Measurements from ENCODE around the gene COMMD7. TPM values are rescaled to one million over a fixed set of nuclear protein-coding genes. Genes with fewer than 3 reads are reported as not detected.
A peak's percentile ranks its signal among the peaks of the same experiment; 100 is the strongest.

The COMMD7 gene
- total RNA-seq, 1 experiment from 2014 or later = 49.2 TPM

- in situ Hi-C loops (cut with HindIII; ENCODE audit: low pct_unique_long_range_greater_than_20kb, low sequenced_read_pairs) = no loop called here
- DNase-seq (ENCODE audit: low read depth, low spot score) = no peak
These were observed 72.4 kb downstream of the COMMD7 start for GRCh38 chr20:32670773-32671455.

GRCh38 chr20:32667027-32667426 is 76.2 kb downstream of the COMMD7 start:
- no peak for DNase-seq (ENCODE audit: low read depth, low spot score)
- in situ Hi-C loops (cut with HindIII; ENCODE audit: low pct_unique_long_range_greater_than_20kb, low sequenced_read_pairs) = no loop called here

DNA sequence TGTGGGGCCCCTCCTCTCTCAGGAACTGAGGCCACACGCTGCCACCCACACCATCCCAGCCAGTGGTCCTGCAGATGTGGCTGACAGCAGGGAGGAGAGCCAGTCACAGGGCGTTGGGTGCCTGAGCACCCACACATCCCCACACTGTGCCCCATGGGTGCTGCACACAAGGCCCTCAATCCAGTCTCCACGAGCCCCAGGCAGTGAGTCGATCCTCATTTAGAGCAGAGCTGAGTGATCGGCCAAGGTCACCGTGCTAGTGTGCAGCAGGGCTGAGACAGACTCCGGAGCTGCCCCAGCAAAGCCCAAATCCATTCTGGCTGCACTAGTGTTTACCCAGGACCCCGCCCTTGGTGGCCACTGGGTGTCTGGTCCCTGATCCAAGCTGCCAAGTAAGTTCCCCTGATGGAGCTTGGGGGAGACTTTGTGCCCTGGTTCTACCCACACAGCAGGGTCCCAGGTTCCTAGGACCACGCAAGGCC is 78.5 kb downstream of the COMMD7 start:
- in situ Hi-C loops (cut with HindIII; ENCODE audit: low pct_unique_long_range_greater_than_20kb, low sequenced_read_pairs) = no loop called here
- no peak for DNase-seq (ENCODE audit: low read depth, low spot score)

DNA sequence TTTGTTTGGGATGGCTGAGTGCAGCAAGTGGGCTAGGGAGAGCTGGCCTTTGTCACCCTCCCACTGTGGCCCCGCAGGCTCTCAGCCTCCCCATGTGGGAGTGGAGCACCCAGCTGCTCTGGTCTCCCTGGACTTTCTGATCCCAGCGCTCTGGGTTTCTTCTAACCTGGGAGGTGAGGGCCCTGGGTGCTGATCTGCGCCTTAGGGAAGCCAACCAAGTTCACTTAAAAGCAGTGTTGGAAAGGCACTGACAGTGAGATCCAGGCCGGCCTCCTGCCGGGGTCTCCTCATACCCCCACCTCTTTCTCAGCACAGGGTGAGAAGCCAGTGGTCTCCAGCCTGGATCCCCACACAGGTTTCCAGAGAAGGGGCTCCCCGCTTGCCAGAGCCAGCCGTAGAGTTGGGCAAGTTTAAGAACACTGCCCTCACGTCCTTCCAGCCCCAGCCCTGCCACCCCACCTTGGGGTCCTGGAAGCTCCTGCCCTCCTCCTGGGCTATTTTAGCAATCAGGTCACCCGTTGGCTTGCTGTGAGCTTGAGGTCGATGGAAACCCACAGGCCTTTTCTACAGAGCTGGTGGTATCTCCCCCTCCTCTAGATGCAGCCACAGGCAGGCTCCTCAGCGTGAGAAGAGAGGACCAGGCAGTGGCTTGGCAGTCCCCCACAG is 79.1 kb downstream of the COMMD7 start:
- in situ Hi-C loops (cut with HindIII; ENCODE audit: low pct_unique_long_range_greater_than_20kb, low sequenced_read_pairs) = no loop called here
- DNase-seq (ENCODE audit: low read depth, low spot score) = no peak

DNA sequence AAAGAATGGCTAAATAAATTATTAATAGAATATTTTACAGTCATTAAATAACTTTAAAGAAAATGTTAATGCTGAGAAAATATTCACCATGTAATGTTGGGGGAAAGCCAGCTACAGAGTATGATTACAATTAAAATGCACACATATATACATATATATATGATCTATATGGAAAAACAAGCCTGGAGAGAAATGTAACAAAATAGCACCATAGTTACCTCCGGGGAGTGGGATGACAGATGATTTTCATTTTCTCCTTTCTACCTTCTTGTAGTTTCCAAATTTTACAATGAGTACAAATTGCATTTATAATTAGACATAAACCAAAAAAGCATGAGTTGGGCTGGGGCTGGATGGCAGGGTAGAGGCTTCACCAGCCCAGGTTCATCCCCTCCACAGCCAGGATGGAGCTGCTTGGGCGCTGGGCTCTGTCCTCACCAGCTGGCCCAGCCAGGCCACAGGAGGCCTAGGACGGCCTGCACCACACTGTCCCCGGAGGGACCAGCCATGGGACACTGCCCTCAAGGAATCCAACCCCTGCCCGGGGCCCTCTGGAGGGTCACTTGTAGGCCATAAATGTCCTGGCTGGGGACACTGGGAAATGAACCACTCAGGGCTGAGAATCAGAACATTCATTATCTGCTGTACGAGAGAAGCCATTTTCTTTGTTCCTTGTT is 79.8 kb downstream of the COMMD7 start:
- DNase-seq (ENCODE audit: low read depth, low spot score) = no peak
- in situ Hi-C loops (cut with HindIII; ENCODE audit: low pct_unique_long_range_greater_than_20kb, low sequenced_read_pairs) = no loop called here

GRCh38 chr20:32661820-32662528 is 81.3 kb downstream of the COMMD7 start:
- in situ Hi-C loops (cut with HindIII; ENCODE audit: low pct_unique_long_range_greater_than_20kb, low sequenced_read_pairs) = no loop called here
- no peak for DNase-seq (ENCODE audit: low read depth, low spot score)

DNA sequence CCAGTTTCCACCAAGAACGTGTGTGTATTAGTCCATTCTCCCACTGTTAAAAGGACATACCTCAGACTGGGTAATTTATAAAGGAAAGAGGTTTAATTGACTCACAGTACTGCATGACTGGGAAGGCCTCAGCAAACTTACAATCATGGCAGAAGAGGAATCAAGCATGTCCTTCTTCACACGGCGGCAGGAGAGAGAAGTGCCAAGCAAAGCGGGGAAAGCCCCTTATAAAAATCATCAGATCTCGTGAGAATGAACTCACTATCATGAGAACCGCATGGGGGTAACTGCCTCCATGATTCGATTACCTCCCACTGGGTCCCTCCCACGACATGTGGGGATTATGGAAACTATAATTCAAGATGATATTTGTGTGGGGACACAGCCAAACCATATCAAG is 82.6 kb downstream of the COMMD7 start:
- DNase-seq (ENCODE audit: low read depth, low spot score) = no peak
- in situ Hi-C loops (cut with HindIII; ENCODE audit: low pct_unique_long_range_greater_than_20kb, low sequenced_read_pairs) = no loop called here

GRCh38 chr20:32656827-32657226 is 86.4 kb downstream of the COMMD7 start:
- in situ Hi-C loops (cut with HindIII; ENCODE audit: low pct_unique_long_range_greater_than_20kb, low sequenced_read_pairs) = no loop called here

GRCh38 chr20:32655903-32656512 is 87.3 kb downstream of the COMMD7 start:
- no peak for DNase-seq (ENCODE audit: low read depth, low spot score)
- in situ Hi-C loops (cut with HindIII; ENCODE audit: low pct_unique_long_range_greater_than_20kb, low sequenced_read_pairs) = no loop called here

More at GRCh38 chr20:32656827-32657226, 86.4 kb downstream of the COMMD7 start:
- DNase-seq (ENCODE audit: low read depth, low spot score) = no peak

- in situ Hi-C loops (cut with HindIII; ENCODE audit: low pct_unique_long_range_greater_than_20kb, low sequenced_read_pairs) = no loop called here
- DNase-seq (ENCODE audit: low read depth, low spot score) = peak; percentile 87
These were observed 90.3 kb downstream of the COMMD7 start for GRCh38 chr20:32652739-32653526.

Other genes starting within 250 kb of the COMMD7 start
- 2.1 and 2.4 TPM in 2 replicates for gene NOL4L, start 158.1 kb downstream of the COMMD7 start, total RNA-seq (2014; rRNA removed; shearing (Covaris generic))
- not detected in 2 replicates for gene C20orf203, start 69.5 kb downstream of the COMMD7 start, total RNA-seq (2014; rRNA removed; shearing (Covaris generic))
- 1.9 and 2.3 TPM in 2 replicates for gene DNMT3B, start 18.9 kb upstream of the COMMD7 start, total RNA-seq (2014; rRNA removed; shearing (Covaris generic))
- gene MAPRE1, start 76.5 kb upstream of the COMMD7 start, total RNA-seq (2014; rRNA removed; shearing (Covaris generic)) = 110 and 118 TPM in 2 replicates
- gene EFCAB8, start 115.5 kb upstream of the COMMD7 start, total RNA-seq (2014; rRNA removed; shearing (Covaris generic)) = not detected in 2 replicates